Small intestine (tissue), 7 donors: ENCODE measurements around the gene MUC5B. TPM values are rescaled to one million over a fixed set of nuclear protein-coding genes. Genes with fewer than 3 reads are reported as not detected.

Experiments
- DNase-seq, 2 donors: peaks; one replicate each; pipeline versions ENCODE4 v3.0.0 to v3.0.0-alpha.2; 2013
- FAIRE-seq: peaks from 2 replicates; lab custom pipeline; 2012; peaks lifted over from hg19 to GRCh38; lab: Jason Lieb, UNC
- H3K27ac ChIP-seq, 3 donors: one replicate each; pipeline ENCODE4 v1.5.1; 2013; ENCODE audit warnings: low read length in 2 of 3, mild to moderate bottlenecking in 2 of 3, control low read depth in 1 of 3, inconsistent platforms in 1 of 3, low read depth in 1 of 3, moderate library complexity in 1 of 3
- H3K27me3 ChIP-seq, 3 donors: one replicate each; pipeline ENCODE4 v1.6.1; 2013; ENCODE audit warnings: low read length in 3 of 3, inconsistent platforms in 1 of 3; ENCODE audit not compliant: control insufficient read depth in 3 of 3, insufficient read depth in 3 of 3
- H3K36me3 ChIP-seq, 3 donors: one replicate each; pipeline ENCODE4 v1.6.1; 2013; ENCODE audit warnings: low read length in 3 of 3, inconsistent platforms in 1 of 3, low read depth in 1 of 3, mild to moderate bottlenecking in 1 of 3, moderate library complexity in 1 of 3; ENCODE audit not compliant: control insufficient read depth in 3 of 3, insufficient read depth in 2 of 3
- H3K4me1 ChIP-seq, 3 donors: one replicate each; pipeline ENCODE4 v1.6.1; 2013; ENCODE audit warnings: low read length in 2 of 3, inconsistent platforms in 1 of 3, low read depth in 1 of 3, mild to moderate bottlenecking in 1 of 3, moderate library complexity in 1 of 3; ENCODE audit not compliant: control insufficient read depth in 3 of 3, insufficient read depth in 2 of 3
- H3K4me3 ChIP-seq, 3 donors: one replicate each; pipeline ENCODE4 v1.5.1; 2013; ENCODE audit warnings: low read length in 3 of 3, control low read depth in 1 of 3, inconsistent platforms in 1 of 3, low read depth in 1 of 3, mild to moderate bottlenecking in 1 of 3, moderate library complexity in 1 of 3
- H3K9me3 ChIP-seq, 2 donors: one replicate each; pipeline ENCODE4 v1.6.1; 2013; ENCODE audit warnings: low read depth in 1 of 2, low read length in 1 of 2; ENCODE audit not compliant: control insufficient read depth in 2 of 2, insufficient read depth in 1 of 2
- WGBS, 3 donors: extraction: QIAGEN DNeasy Blood & Tissue Kit; methylation state at CpG; one replicate each; pipeline ENCODE4 v1.1.7; 2013; 5-methylcytosine and 5-hydroxymethylcytosine counted together
- polyA plus RNA-seq, 4 donors: library from polyadenylated mRNA; stranded (reverse) in 3 of 4; unstranded in 1 of 4; fragments of 200-250 nt in 3 of 4; fragments of 120-200 nt in 1 of 4; gene quantifications; one replicate each; pipeline versions ENCODE4 v1.2.1 to v1.2.3, GENCODE V29; 2013
- donor health status: healthy with polysubstance abuse.
- donor health status: control.
- donor health status: control.
- donor health status: Bipolar disorder and iron deficiency.
- donor health status: healthy.

MUC5B gene
- polyA plus RNA-seq, 4 donors = 0.04 to 2.4 TPM; not detected in 2

DNA sequence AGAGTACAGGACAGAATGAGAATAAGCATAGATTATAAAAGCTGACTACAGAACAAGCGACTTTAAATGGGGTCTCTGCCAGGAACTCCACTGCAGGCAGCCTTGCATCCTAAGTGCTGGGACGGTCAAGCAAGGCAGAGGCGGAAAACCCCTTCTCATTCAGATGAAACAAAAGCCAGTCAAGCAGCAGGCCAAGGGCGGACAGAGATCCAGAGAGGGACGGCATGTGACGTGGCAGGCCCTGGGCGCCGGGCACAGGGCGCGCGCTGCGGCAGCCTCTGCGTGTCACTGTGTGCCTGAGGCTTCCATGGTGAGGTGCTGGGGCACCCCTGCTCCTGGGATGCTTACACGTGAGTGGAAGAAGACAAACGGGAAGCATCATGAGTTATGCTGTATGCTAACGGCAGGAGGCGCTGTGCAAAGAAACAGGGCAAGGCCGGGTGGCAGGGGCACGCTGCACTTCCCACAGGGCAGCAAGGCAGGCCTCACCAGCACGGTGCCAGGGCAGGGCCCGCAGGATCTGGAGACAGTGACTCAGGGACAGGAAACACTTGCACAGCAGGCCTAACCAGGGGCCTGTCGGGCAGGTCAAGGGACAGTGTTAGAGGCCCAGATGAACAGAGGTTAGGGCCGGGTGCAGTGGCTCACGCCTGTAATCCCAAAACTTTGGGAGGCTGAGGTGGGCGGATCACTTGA lies 80.4 kb downstream of the MUC5B start:
- no peaks in the 10 kb centered on the region for H3K27me3 ChIP-seq
- no peak overlapping the region for H3K4me3 ChIP-seq
- peak overlapping the region; percentile 9 to 93 (median 29) for H3K27ac ChIP-seq
- H3K9me3 ChIP-seq = no peaks in the 10 kb centered on the region
- WGBS, 3 donors = 70 to 80% (median 76%) methylated on average over 25 of the region's 25 CpGs
- FAIRE-seq = no peak
- H3K36me3 ChIP-seq = peaks cover 0 to 80% (median 2%) of the 10 kb centered on the region in 3 donors
- peaks cover 11 to 86% (median 41%) of the 10 kb centered on the region in 3 donors for H3K4me1 ChIP-seq
- peak in 1 of 2 donors; percentile 57 for DNase-seq

DNA sequence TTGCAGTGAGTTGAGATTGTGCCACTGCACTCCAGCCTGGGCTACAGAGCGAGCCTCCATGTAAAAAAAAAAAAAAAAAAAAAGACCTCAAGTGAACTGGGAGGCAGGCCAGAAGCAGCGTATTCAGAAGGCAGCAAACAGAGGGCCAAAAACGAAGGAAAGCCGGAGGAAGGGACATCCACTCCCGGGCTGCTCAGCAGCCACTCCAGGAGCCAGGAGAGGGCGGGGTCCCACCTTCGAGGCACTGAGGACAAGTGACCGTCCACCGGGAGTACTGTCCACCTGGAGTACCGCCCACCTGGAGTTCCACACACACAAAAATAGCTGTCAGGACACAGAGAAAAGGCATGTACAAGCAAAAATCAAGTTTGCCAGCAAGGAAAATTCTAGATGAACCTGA lies 81.1 kb downstream of the MUC5B start:
- H3K4me1 ChIP-seq = peaks cover 9 to 80% (median 43%) of the 10 kb centered on the region in 3 donors
- FAIRE-seq = no peak
- H3K9me3 ChIP-seq = no peaks in the 10 kb centered on the region
- H3K27me3 ChIP-seq = no peaks in the 10 kb centered on the region
- 27 to 52% (median 41%) methylated on average over 10 of the region's 10 CpGs for WGBS, 3 donors
- no peak for DNase-seq
- H3K27ac ChIP-seq = peak overlapping the region; percentile 32 to 93 (median 51)
- H3K4me3 ChIP-seq = peak overlapping the region in 1 of 3 donors; percentile 13
- H3K36me3 ChIP-seq = peaks cover 0 to 75% (median 2%) of the 10 kb centered on the region in 3 donors

DNA sequence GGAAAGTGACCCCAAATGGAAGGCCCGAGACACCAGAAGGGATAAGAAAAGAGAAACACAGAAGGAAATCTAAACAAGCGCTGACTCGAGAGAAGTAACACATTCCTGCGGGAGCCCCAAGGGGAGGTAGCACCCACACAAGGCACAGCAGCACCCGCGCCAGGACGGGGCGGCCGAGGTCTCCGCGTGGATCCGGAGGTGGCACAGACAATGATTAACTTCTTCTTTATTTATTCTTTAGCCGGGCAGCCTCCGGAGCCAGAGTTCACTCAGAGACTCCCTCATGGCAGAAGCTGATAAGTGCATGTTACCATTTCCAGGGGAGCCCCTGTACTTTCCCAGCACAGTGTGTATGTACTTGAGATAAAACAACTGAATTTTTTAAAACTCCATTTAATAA lies 81.5 kb downstream of the MUC5B start:
- Histone ChIP-seq H3K4me3 (peak overlapping the region in 1 of 3 donors; percentile 13), H3K36me3 (peaks cover 0 to 75% (median 2%) of the 10 kb centered on the region in 3 donors), H3K27me3 (no peaks in the 10 kb centered on the region), H3K27ac (peak overlapping the region; percentile 32 to 93 (median 51)), H3K9me3 (no peaks in the 10 kb centered on the region), H3K4me1 (peaks cover 8 to 78% (median 42%) of the 10 kb centered on the region in 3 donors)
- FAIRE-seq (no peak), DNase-seq (peak; percentile 86 to 92)
- WGBS, 3 donors = 25 to 58% (median 35%) methylated on average over 14 of the region's 14 CpGs

DNA sequence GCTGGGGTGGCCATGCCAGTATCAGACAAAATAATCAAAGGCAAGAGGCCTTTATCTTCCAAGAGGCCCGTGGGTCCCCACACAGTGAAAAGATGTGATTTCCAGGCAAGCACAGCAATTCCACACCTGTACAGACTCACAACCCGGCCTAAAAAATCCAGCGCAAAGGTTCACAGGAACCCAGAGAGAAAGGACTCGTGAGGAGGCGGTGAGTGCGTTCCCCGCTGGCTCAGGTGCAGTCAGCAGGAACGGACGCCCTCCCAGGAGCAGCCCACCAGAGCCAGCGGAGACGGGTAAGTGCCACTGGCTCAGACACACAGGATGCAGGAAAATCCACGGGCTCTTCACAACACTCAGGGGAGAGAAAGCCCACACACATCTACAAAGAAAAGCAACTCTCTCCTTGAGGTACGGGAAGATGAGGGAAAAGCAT lies 82.2 kb downstream of the MUC5B start:
- no peak for FAIRE-seq
- no peaks in the 10 kb centered on the region for H3K9me3 ChIP-seq
- H3K27ac ChIP-seq = peak overlapping the region; percentile 35 to 93 (median 64)
- H3K27me3 ChIP-seq = no peaks in the 10 kb centered on the region
- peaks cover 8 to 71% (median 42%) of the 10 kb centered on the region in 3 donors for H3K4me1 ChIP-seq
- H3K4me3 ChIP-seq = peak overlapping the region in 1 of 3 donors; percentile 26
- H3K36me3 ChIP-seq = peaks cover 0 to 70% (median 2%) of the 10 kb centered on the region in 3 donors
- DNase-seq = peak in 1 of 2 donors; percentile 57
- WGBS, 3 donors = 29 to 65% (median 58%) methylated on average over 13 of the region's 13 CpGs

DNA sequence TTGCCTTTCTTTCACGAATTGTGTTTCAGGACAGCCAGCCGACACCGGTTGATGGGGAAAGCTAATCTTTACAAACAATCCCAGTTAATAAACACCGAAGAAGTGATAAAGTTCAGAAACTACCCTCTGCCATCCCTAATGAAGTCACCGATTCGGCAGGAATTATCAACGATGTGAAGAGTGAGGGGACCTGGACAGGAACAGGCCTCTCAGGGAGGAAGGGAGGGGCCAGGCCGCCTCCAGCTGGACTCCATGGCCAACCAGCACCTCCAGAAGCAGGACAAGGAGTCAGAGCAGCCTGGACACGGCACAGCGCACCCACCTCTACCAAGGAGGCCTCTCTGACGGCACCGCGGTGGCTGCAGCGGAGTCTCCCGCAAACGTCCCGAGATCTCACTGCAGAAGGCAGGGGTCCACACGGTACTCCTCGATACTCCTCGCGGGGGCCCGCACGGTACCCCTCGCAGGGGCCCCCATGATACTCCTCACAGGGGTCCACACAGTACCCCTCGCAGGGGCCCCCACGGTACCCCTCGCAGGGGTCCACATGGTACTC lies 82.7 kb downstream of the MUC5B start:
- Histone ChIP-seq H3K36me3 (peaks cover 0 to 65% (median 2%) of the 10 kb centered on the region in 3 donors), H3K27ac (peak overlapping the region; percentile 35 to 93 (median 64)), H3K4me3 (peak overlapping the region in 2 of 3 donors; percentile 4 to 26), H3K9me3 (peaks cover 0 to 2% of the 10 kb centered on the region in 2 donors), H3K4me1 (peaks cover 8 to 75% (median 43%) of the 10 kb centered on the region in 3 donors), H3K27me3 (no peaks in the 10 kb centered on the region)
- FAIRE-seq = no peak
- WGBS, 3 donors = 27 to 68% (median 57%) methylated on average over 27 of the region's 27 CpGs
- DNase-seq = peak; percentile 43 to 68

DNA sequence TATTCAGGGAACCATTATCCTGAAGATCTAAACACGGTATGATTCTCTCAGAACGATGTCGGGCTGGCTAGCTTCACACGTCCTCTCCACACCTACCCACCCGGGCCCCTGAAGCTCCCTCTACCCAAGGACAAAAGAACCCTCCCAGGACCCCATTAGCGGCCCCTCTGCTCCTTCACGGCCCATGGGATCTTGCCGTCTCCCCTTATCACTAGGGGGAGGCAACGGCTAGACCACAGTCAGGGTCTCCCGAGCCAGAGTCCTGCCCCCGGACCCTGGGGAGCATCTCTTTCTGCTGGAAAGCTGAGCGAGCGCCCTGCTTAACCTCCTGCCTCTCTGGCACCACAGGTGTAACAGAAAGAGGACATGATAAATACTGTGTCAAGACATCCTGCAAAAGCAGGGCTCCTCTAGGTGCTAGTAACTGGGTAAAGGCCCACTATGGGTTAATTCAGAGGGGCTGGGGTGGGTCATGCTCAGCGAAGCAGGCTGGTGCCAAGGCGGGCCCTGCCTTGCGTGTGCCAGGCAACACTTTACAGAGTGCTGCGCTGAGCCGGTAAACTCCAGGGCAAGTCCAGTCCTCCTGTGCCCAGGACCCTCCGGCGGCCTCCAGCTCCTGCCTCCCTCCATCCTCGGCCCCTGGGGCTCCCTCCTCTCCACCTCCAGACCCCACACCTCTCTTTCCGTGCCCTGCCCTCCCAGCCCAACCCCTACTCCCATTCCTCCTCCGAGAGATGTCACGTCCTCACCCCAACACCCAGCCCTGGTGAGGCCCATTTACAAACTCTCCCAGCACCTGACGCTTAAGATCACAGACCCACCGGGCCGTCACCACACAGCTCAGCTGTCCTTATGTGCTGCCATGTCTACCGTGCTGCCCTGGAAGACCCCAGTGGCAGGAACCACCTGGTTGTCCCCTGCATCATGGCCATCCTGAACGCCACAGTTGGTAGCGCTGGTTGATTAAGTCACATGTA lies 83.6 kb downstream of the MUC5B start:
- peaks cover 0 to 59% (median 0%) of the 10 kb centered on the region in 3 donors for H3K36me3 ChIP-seq
- peaks cover 8 to 73% (median 48%) of the 10 kb centered on the region in 3 donors for H3K4me1 ChIP-seq
- DNase-seq = no peak
- peak overlapping the region in 1 of 3 donors; percentile 26 for H3K4me3 ChIP-seq
- 67 to 85% (median 76%) methylated on average over 29 to 30 of the region's 30 CpGs for WGBS, 3 donors
- no peak for FAIRE-seq
- peaks cover 0 to 11% of the 10 kb centered on the region in 2 donors for H3K9me3 ChIP-seq
- no peaks in the 10 kb centered on the region for H3K27me3 ChIP-seq
- peak overlapping the region in 2 of 3 donors; percentile 19 to 93 for H3K27ac ChIP-seq

DNA sequence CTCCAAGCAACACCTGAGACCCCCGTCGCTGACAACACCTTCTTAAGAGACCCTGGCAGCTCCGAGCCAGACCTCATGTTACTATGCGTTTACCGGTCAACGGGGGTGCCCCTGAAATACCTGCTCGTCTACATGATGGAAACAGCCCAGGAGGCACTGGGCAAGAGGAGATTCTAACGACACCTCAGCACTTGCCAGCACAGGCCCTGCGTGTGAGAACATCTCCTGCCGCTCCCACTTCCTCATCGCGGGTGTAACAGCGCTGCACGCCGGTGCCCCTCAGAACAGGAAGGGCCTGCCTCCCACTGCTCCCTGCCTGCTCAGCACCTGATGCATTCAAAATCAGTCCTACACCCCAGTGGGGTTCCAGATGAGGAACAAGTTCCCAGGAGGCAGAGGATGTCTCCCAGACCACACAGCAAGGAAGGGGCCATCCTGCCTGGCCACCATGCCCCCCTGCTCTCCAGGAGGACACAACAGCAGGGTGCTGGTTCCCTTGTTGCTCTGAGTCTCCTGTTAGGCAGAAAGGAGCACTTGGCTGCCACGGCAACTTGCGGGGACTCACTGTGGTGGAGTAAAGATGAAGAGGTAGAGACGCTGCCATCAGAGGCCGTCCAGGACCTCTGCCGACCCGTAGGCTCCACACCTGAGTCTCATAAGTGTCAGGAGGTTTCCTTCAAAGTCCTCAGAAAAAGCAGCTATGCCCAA lies 84.5 kb downstream of the MUC5B start:
- DNase-seq (no peak), FAIRE-seq (no peak)
- H3K27ac ChIP-seq = peak overlapping the region in 1 of 3 donors; percentile 11
- WGBS, 3 donors = 62 to 67% (median 64%) methylated on average over 21 of the region's 21 CpGs
- no peak overlapping the region for H3K4me3 ChIP-seq
- H3K36me3 ChIP-seq = peaks cover 0 to 50% (median 0%) of the 10 kb centered on the region in 3 donors
- no peaks in the 10 kb centered on the region for H3K27me3 ChIP-seq
- H3K9me3 ChIP-seq = peaks cover 0 to 17% of the 10 kb centered on the region in 2 donors
- H3K4me1 ChIP-seq = peaks cover 8 to 65% (median 48%) of the 10 kb centered on the region in 3 donors
